K562 (cell line): Measurements from ENCODE around the gene TMEM214. TPM values are rescaled to one million over a fixed set of nuclear protein-coding genes. Genes with fewer than 3 reads are reported as not detected.

ENCODE experiments used
- ARID4B ChIP-seq: sonication (generic); formaldehyde crosslinking; IDR thresholded peaks from 2 replicates; pipeline ENCODE4 v1.8.0; 2022; ENCODE audit warnings: mild to moderate bottlenecking, missing genetic modification reagents
- E2F5 ChIP-seq: sonication (generic); formaldehyde crosslinking; IDR thresholded peaks from 2 replicates; pipeline ENCODE4 v1.8.0; 2022; ENCODE audit warnings: mild to moderate bottlenecking, missing genetic modification reagents
- GTF3C2 ChIP-seq: IDR thresholded peaks from 3 replicates; pipeline ENCODE4 v1.6.1; 2011; ENCODE audit warnings: borderline replicate concordance, mild to moderate bottlenecking, moderate library complexity; ENCODE audit not compliant: insufficient read length; ENCODE audit errors: extremely low read depth
- MCM3 ChIP-seq: fragments of 450-650 bp; IDR thresholded peaks from 2 replicates; pipeline ENCODE4 v1.6.1; 2016
- NR4A1 ChIP-seq, 2 experiments: fragments of 250-450 bp in 1 of 2; fragments of 450-650 bp in 1 of 2; sonication (Bioruptor Pico) in 1 of 2; IDR thresholded peaks; 2 replicates each; pipeline versions ENCODE4 v1.4.0 to v1.6.1; 2016 to 2020; ENCODE audit warnings: mild to moderate bottlenecking in 2 of 2, missing compliant biosample characterization in 1 of 2, missing genetic modification characterization in 1 of 2, moderate library complexity in 1 of 2
- ZNF174 ChIP-seq: fragments of 250-450 bp; sonication (Bioruptor Pico); IDR thresholded peaks from 2 replicates; pipeline ENCODE4 v1.4.0; 2020; ENCODE audit warnings: mild to moderate bottlenecking
- ZNF407 ChIP-seq: fragments of 450-650 bp; IDR thresholded peaks from 2 replicates; pipeline ENCODE4 v1.6.1; 2016; ENCODE audit warnings: low read depth
- ZNF445 ChIP-seq: fragments of 250-450 bp; sonication (Bioruptor Pico); IDR thresholded peaks from 2 replicates; pipeline ENCODE4 v1.4.0; 2020; ENCODE audit warnings: low read depth, mild to moderate bottlenecking, moderate library complexity
- ZNF830 ChIP-seq: fragments of 250-450 bp; sonication (Bioruptor Pico); IDR thresholded peaks from 2 replicates; pipeline ENCODE4 v1.5.0; 2021; ENCODE audit warnings: mild to moderate bottlenecking
- polyA plus RNA-seq, 8 experiments: library from polyadenylated mRNA; depleted of rRNA in 4 of 8; stranded (reverse) in 5 of 8; unstranded in 3 of 8; fragments of >200 nt; fragmentation: Nextera tagmentation in 2 of 8; fragmentation: Illumina TruSeq in 1 of 8; extraction: Ambion mirVana in 2 of 8; extraction: Trizol in 1 of 8; gene quantifications; 2 replicates each; pipeline versions ENCODE4 v1.2.1 to v1.2.3, GENCODE V29; 2011 to 2014; ENCODE audit warnings: inconsistent platforms in 1 of 8, missing spikeins in 1 of 8
- total RNA-seq, 7 experiments: library from RNA; depleted of rRNA in 6 of 7; stranded (reverse); fragments of >200 nt in 6 of 7; fragmentation: Illumina TruSeq in 2 of 7; extraction: Trizol in 2 of 7; gene quantifications; 2 replicates each; pipeline versions ENCODE4 v1.2.1 to v1.2.3, GENCODE V29; 2011 to 2021; ENCODE audit warnings: low replicate concordance in 1 of 7

TMEM214 gene
- total and polyA plus RNA-seq, 9 of the 15 experiments (the other 6 are each of a cell fraction or from before 2014, with no cell fraction given), result 11.4 to 81.4 (median 44.1) TPM

GRCh38 chr2:27006602-27007415 lies 26.0 kb upstream of the TMEM214 start (continued):
- TF ChIP-seq GTF3C2, result no peak
- no peak for TF ChIP-seq ARID4B (CRISPR knock-in tag)
- TF ChIP-seq ZNF830 (CRISPR knock-in tag), result no peak
- TF ChIP-seq MCM3, result no peak
- no peak for TF ChIP-seq NR4A1 (CRISPR knock-in tag; IDR thresholded peaks at IDR 0.05)
- TF ChIP-seq NR4A1 (tag; IDR thresholded peaks at IDR 0.05), result peak; percentile 62; the same call in 1 of the 2 replicates
- TF ChIP-seq ZNF174, result no peak
- TF ChIP-seq ZNF407, result no peak
- no peak for TF ChIP-seq E2F5 (CRISPR knock-in tag)
- no peak for TF ChIP-seq ZNF445 (CRISPR knock-in tag)
